HL-60/S4 treated with phorbol 12-myristate 13-acetate at 8.2 ng/mL for 4 days and 3 days (cell line): ENCODE measurements around the gene WRAP73.

ENCODE experiments used
- in situ Hi-C: fragments of 300-500 bp; cut with MboI; formaldehyde crosslinking; loops from 2 replicates; pipeline ENCODE4 v1.15.0; 2022; ENCODE audit warnings: low sequenced_read_pairs

The WRAP73 gene

GRCh38 chr1:3683197-3683596 lies 33.3 kb upstream of the WRAP73 start:
- in situ Hi-C loops, result no loop called here

DNA sequence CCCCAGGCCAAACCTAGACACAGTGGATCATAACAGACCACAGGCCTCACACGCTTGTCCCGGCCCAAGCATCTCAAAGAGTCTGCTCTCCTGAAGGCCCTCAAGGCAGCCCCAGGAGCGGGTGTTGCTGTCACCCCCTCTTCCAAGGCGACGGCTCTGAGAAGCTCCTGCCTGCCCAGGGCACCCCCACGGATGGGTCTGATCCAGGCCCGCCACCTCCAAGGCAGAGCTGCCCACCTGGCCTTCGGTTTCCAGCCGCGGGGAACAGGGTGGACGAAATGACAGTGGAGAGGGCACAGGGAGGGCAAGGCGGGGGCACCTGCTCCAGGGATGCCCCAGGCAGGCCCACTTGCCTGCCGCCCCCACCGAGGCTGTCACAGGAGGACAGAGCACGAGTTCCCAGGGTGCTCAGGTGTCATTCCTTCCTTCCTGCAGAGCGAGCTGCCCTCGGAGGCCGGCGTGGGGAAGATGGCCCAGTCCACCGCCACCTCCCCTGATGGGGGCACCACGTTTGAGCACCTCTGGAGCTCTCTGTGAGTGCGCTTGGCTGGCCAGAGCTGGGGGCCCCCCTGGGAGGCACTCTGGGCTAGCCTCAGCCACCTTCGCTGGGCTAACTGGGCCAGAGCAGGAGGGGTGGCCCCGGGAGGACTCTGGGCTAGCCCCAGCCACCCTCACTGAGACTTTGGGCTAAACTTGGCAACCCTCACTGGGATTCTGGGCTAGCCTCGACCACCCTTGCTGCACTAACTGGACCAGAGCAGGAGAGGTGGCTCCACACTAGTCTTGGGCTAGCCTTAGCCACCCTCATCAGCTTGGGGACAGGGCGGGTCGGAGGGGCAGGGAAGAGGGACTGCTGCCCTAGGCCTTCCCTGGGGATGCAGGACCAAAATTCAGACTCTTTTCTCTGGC lies 32.2 kb upstream of the WRAP73 start:
- in situ Hi-C loops, result no loop called here

- in situ Hi-C loops, result no loop called here
These were observed 31.5 kb upstream of the WRAP73 start for GRCh38 chr1:3681231-3681897.

DNA sequence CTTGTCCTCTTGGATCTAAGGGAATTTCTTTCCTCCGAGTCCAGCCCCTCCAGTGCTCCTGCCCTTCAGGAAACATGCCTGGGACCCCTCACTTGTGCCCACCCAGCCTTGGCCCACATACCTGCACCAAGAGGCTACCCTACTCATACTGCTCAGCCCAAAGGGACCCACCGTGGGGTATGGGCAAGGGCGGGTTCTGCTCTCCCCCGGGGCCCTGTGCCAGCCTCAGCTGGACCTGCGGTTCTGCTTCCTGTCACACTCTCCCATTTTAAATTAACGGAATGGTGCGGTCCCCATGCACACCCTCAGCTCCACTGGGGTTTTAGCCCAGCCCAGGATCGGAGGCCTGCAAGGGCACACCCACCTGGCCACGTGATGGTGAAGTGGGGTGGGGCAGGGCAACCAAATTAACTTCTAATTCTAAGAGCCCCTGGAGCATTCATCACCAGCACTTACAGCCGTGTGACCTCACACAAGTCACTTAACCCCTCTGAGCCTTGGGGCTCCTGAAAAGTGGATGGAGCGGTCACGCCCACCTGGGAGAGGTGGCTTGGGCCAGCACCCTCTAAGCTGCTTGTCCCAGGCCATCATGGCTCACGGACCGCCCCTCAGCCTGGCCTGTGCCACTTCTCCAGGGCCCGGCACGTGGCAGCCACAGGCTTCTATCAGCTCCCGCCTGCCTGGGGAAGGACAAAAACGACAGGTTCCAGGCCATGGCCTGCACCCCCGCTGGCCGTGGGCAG lies 30.8 kb upstream of the WRAP73 start:
- in situ Hi-C loops, result no loop called here

GRCh38 chr1:3679799-3680453 lies 30.0 kb upstream of the WRAP73 start:
- in situ Hi-C loops, result no loop called here

DNA sequence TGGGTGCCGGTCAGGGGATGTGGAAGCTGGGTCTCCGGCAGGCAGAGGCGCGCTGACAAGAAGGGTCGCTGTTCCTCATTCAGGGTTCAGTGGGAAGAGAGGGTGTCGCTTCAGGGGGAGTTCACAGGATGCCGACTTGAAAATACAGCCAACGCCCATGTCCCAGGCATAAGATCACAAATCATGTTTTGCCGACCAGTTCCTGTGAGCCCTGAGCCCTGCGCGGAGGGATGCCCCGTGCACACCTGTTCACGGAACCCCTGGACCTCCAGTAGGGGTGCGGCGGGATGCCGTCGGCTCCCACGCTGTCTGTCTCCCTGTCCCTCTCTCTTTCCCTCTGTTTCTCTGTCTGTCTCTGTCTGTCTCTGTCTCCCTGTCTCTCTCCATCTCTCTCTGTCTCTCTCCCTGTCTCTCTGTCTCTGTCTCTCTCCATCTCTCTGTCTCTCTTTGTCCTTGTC lies 29.2 kb upstream of the WRAP73 start:
- in situ Hi-C loops, result no loop called here

GRCh38 chr1:3678361-3679097 lies 28.6 kb upstream of the WRAP73 start:
- in situ Hi-C loops, result no loop called here

DNA sequence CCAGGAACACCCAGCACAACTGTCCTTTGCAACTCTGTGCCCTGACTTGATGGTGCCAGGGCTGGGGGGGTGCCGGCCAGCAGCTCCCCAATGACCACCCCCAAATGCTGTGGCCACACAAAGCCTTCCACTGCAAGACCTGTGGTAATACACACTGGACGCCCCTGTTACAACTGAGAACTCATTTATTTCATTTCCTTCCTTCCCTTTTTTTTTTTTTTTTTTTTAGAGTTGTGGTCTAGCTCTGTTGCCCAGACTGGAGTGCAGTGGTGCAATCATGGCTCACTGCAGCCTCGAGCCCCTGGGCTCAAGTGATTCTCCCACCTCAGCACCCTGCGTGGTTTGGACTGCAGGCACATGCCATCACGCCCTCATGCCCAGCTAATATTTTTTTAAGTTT lies 27.6 kb upstream of the WRAP73 start:
- in situ Hi-C loops, result no loop called here

- in situ Hi-C loops, result no loop called here
These were observed 26.9 kb upstream of the WRAP73 start for GRCh38 chr1:3676581-3677470.

DNA sequence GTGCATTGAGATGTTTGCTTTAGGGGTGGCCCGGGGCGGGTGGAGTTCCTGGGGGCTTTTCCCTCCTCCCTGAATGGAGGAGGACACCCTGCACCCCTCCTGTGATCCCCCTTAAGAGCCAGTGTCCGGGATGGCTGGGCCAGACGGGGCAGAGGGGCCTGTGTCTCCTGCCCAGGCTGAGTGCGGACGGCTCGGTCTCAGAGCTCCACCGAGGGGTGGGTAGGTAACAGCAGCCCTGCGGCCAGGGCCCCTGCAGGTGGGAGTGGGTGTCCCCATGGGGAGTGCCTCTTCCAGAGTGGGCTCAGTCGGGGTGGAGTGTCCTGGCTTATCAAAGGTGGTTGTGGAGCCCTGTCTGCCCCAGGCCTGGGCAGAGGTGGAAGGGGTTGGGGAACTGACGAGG lies 25.5 kb upstream of the WRAP73 start:
- in situ Hi-C loops, result no loop called here

GRCh38 chr1:3674100-3675094 lies 24.5 kb upstream of the WRAP73 start:
- in situ Hi-C loops, result no loop called here

GRCh38 chr1:3673381-3674099 lies 23.6 kb upstream of the WRAP73 start:
- in situ Hi-C loops, result no loop called here

DNA sequence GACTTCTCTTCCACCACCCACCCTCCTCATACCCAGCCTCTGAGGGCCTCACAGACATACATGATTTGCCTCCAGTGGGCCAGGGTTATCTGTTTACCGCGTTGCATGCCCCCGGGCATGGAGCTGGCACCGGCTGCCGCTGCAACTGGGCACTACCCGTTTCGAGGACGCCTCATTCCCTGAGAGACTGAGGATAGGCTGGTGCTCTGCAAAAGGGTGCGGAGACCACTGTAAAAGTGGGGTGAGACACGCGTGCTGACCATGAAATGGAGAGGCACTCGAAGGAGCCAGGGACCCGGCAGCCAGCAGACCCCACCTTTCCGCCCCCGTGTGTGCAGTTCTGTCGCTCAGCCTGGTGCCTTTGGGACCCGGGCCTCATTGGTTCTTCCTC lies 23.1 kb upstream of the WRAP73 start:
- in situ Hi-C loops, result no loop called here

GRCh38 chr1:3672231-3672970 lies 22.5 kb upstream of the WRAP73 start:
- in situ Hi-C loops, result no loop called here

DNA sequence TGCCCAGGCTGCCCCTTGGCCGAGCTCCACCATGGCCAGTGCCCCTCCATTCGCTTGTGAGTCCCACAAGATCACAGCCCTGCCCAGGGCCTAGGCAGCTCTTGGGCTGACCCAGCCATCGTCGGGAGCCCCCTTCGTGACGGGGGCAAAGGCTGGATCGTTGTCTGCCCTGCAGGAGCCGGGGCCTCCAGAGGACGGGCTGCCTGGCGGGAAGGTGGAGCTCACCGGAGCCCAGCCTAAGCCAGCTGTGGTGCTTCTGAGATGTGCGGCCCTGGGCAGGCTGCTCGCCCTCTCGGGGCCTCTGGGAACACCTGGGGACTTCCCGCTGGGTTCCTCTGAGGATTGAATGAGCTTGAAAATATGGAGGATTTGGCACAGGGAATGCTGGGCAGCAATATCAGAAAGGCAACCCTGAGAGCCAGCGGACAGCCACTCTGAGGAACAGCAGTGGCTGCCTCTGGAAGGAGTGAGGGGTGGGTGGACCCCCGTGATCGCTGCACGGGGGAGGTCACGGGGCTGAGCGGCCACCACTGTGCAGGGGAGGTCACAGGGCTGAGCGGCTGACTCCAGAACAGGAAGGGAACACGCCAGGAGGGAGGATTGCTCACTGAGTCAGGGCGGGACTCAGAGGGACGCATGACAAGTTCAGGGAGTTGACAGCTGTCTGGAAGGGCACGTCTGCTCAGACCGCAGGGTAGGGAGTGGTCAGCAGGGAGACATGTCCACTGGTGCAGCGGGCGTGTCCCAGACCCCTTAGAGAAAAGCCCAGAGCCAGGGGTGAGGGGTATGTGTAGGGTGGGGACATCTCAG lies 21.7 kb upstream of the WRAP73 start:
- in situ Hi-C loops, result no loop called here

- in situ Hi-C loops, result no loop called here
These were observed 20.9 kb upstream of the WRAP73 start for GRCh38 chr1:3670823-3671265.
